Naive thymus-derived CD8-positive, alpha-beta T cell (primary cell): ENCODE results near the gene CASKIN2. TPM values are rescaled to one million over a fixed set of nuclear protein-coding genes. Genes with fewer than 3 reads are reported as not detected.

ENCODE experiments used
- microRNA-seq: library from miRNA; unstranded; fragments of <30 nt; microRNA quantifications from one replicate; pipeline ENCODE4 v1.2.0, GENCODE V29; 2022; ENCODE audit warnings: borderline microRNAs expressed
- polyA plus RNA-seq, 3 donors: library from polyadenylated mRNA; unstranded; fragments of 300-500 nt; fragmentation: Illumina TruSeq; gene quantifications; one replicate each; pipeline ENCODE4 v1.2.3, GENCODE V29; 2021
- total RNA-seq, 8 experiments: library from RNA in 2 of 8; stranded (reverse) in 2 of 8; gene quantifications; one replicate each; pipeline ENCODE4 v1.2.3 and lab custom pipeline; 2021 to 2026

CASKIN2 gene
- total and polyA plus RNA-seq, 5 experiments from 2014 or later: 0.05 to 0.80 (median 0.62) TPM

Small RNAs within 50 kb of the gene (microRNA-seq; reads per million reads assigned to microRNA genes)
- not detected for gene MIR6785

Other genes starting within 250 kb of the CASKIN2 start
- gene MIF4GD, start 244.3 kb downstream of the CASKIN2 start, total RNA-seq: 10 to 100 TPM; 37.3 to 39.4 TPM
- gene MIF4GD, start 244.3 kb downstream of the CASKIN2 start, polyA plus RNA-seq: 10 to 100 TPM; 76.2 to 96.6 (median 90.5) TPM
- gene SLC25A19, start 226.1 kb downstream of the CASKIN2 start, total RNA-seq: 10 to 100 TPM; 20.5 to 22.5 TPM
- gene SLC25A19, start 226.1 kb downstream of the CASKIN2 start, polyA plus RNA-seq: 10 to 100 TPM; 11.2 to 15.4 (median 13.3) TPM
- 100 to 1,000 TPM; 143 to 145 TPM for gene GRB2, start 109.9 kb downstream of the CASKIN2 start, total RNA-seq
- gene GRB2, start 109.9 kb downstream of the CASKIN2 start, polyA plus RNA-seq: 100 to 1,000 TPM; 130 to 162 (median 154) TPM
- gene TMEM94, start 58.9 kb downstream of the CASKIN2 start, total RNA-seq: 100 to 1,000 TPM; 102 to 108 TPM
- gene TMEM94, start 58.9 kb downstream of the CASKIN2 start, polyA plus RNA-seq: 10 to 100 TPM in 2 of 3 donors, 1 to 10 TPM in 1; 8.4 to 23.5 (median 11.5) TPM
- gene TSEN54, start 991 bp upstream of the CASKIN2 start, total RNA-seq: 10 to 100 TPM; 53.1 to 54.4 TPM
- gene TSEN54, start 991 bp upstream of the CASKIN2 start, polyA plus RNA-seq: 100 to 1,000 TPM in 2 of 3 donors, 10 to 100 TPM in 1; 98.2 to 121 (median 103) TPM
- gene LLGL2, start 10.2 kb upstream of the CASKIN2 start, total RNA-seq: 10 to 100 TPM; 30.3 to 30.6 TPM
- 10 to 100 TPM; 13.4 to 21.8 (median 15.0) TPM for gene LLGL2, start 10.2 kb upstream of the CASKIN2 start, polyA plus RNA-seq
- 100 to 1,000 TPM; 412 to 418 TPM for gene MYO15B, start 72.3 kb upstream of the CASKIN2 start, total RNA-seq
- 1 to 10 TPM; 1.9 to 3.2 (median 2.5) TPM for gene MYO15B, start 72.3 kb upstream of the CASKIN2 start, polyA plus RNA-seq
- 1 to 10 TPM in 1 of 2 experiments, under 1 TPM in 1; 0.82 to 1.3 TPM for gene SMIM5, start 117.9 kb upstream of the CASKIN2 start, total RNA-seq
- gene SMIM5, start 117.9 kb upstream of the CASKIN2 start, polyA plus RNA-seq: under 1 TPM in 2 of 3 donors, not detected in 1; 0.06 to 0.13 TPM
- 10 to 100 TPM; 76.0 to 79.0 TPM for gene RECQL5, start 151.6 kb upstream of the CASKIN2 start, total RNA-seq
- 10 to 100 TPM; 12.3 to 23.4 (median 19.3) TPM for gene RECQL5, start 151.6 kb upstream of the CASKIN2 start, polyA plus RNA-seq
- 100 to 1,000 TPM in 1 of 2 experiments, 10 to 100 TPM in 1; 99.2 to 121 TPM for gene SAP30BP, start 151.8 kb upstream of the CASKIN2 start, total RNA-seq
- 10 to 100 TPM; 57.8 to 72.0 (median 69.6) TPM for gene SAP30BP, start 151.8 kb upstream of the CASKIN2 start, polyA plus RNA-seq
- 1 to 10 TPM; 1.5 to 2.4 TPM for gene ITGB4, start 205.9 kb upstream of the CASKIN2 start, total RNA-seq
- 1 to 10 TPM in 2 of 3 donors, under 1 TPM in 1; 0.35 to 1.9 (median 1.4) TPM for gene ITGB4, start 205.9 kb upstream of the CASKIN2 start, polyA plus RNA-seq
- gene GALK1, start 249.7 kb upstream of the CASKIN2 start, total RNA-seq: 10 to 100 TPM; 14.8 to 18.0 TPM
- gene GALK1, start 249.7 kb upstream of the CASKIN2 start, polyA plus RNA-seq: 10 to 100 TPM in 2 of 3 donors, 1 to 10 TPM in 1; 9.5 to 14.4 (median 13.9) TPM